CD4-positive, alpha-beta T cell treated with Interleukin-15 for 1 hour (primary cell): ENCODE measurements around the gene MYBPC1.

Experiments
- DNase-seq: peaks from one replicate; pipeline ENCODE4 v3.0.0-alpha.2; 2020

MYBPC1 gene

GRCh38 chr12:101604132-101604531 lies 9.4 kb downstream of the MYBPC1 start:
- DNase-seq: no peak

GRCh38 chr12:101607894-101608293 lies 13.1 kb downstream of the MYBPC1 start:
- DNase-seq: no peak

- DNase-seq: no peak
These were observed 13.7 kb downstream of the MYBPC1 start for GRCh38 chr12:101608301-101609133.

GRCh38 chr12:101609198-101609597 lies 14.4 kb downstream of the MYBPC1 start:
- no peak for DNase-seq

GRCh38 chr12:101612160-101612916 lies 17.6 kb downstream of the MYBPC1 start:
- DNase-seq: no peak

GRCh38 chr12:101616027-101616494 lies 21.3 kb downstream of the MYBPC1 start:
- no peak for DNase-seq

GRCh38 chr12:101619026-101619786 lies 24.4 kb downstream of the MYBPC1 start:
- no peak for DNase-seq

GRCh38 chr12:101619858-101620761 lies 25.3 kb downstream of the MYBPC1 start:
- DNase-seq: no peak

- DNase-seq: no peak
These were observed 26.0 kb downstream of the MYBPC1 start for GRCh38 chr12:101620762-101621133.

GRCh38 chr12:101628676-101629075 lies 33.9 kb downstream of the MYBPC1 start:
- no peak for DNase-seq

GRCh38 chr12:101634724-101635123 lies 40.0 kb downstream of the MYBPC1 start:
- DNase-seq: no peak

- DNase-seq: no peak
These were observed 43.2 kb downstream of the MYBPC1 start for GRCh38 chr12:101637936-101638335.

- peak; percentile 19 for DNase-seq
These were observed 47.6 kb downstream of the MYBPC1 start for GRCh38 chr12:101642115-101643067.

- DNase-seq: no peak
These were observed 52.9 kb downstream of the MYBPC1 start for GRCh38 chr12:101647711-101648110.

- no peak for DNase-seq
These were observed 53.4 kb downstream of the MYBPC1 start for GRCh38 chr12:101648195-101648594.

- no peak for DNase-seq
These were observed 55.8 kb downstream of the MYBPC1 start for GRCh38 chr12:101650346-101651117.

- no peak for DNase-seq
These were observed 58.3 kb downstream of the MYBPC1 start for GRCh38 chr12:101653030-101653429.

GRCh38 chr12:101653503-101653902 lies 58.7 kb downstream of the MYBPC1 start:
- DNase-seq: no peak

- DNase-seq: no peak
These were observed 59.7 kb downstream of the MYBPC1 start for GRCh38 chr12:101654442-101654841.

GRCh38 chr12:101655393-101655792 lies 60.6 kb downstream of the MYBPC1 start:
- no peak for DNase-seq
